ENCODE data around the gene SNTB2.
A peak's percentile ranks its signal among the peaks of the same experiment; 100 is the strongest.

The SNTB2 gene

GRCh38 chr16:69318911-69319289, 131.9 kb downstream of the SNTB2 start:
- DNase-seq (ENCODE audit: low spot score) = no peak

GRCh38 chr16:69319381-69319780, 132.4 kb downstream of the SNTB2 start:
- no peak for DNase-seq (ENCODE audit: low spot score)

GRCh38 chr16:69319826-69320739, 133.1 kb downstream of the SNTB2 start:
- DNase-seq (ENCODE audit: low spot score) = no peak

GRCh38 chr16:69320740-69321073, 133.7 kb downstream of the SNTB2 start:
- no peak for DNase-seq (ENCODE audit: low spot score)

- DNase-seq (ENCODE audit: low spot score) = no peak
Measured at GRCh38 chr16:69321080-69321479, 134.1 kb downstream of the SNTB2 start.

GRCh38 chr16:69322343-69322742, 135.4 kb downstream of the SNTB2 start:
- no peak for DNase-seq (ENCODE audit: low spot score)

GRCh38 chr16:69323415-69323814, 136.5 kb downstream of the SNTB2 start:
- no peak for DNase-seq (ENCODE audit: low spot score)

GRCh38 chr16:69324013-69324531, 137.1 kb downstream of the SNTB2 start:
- peak; percentile 69 for DNase-seq (ENCODE audit: low spot score)

- DNase-seq (ENCODE audit: low spot score) = no peak
Measured at GRCh38 chr16:69324585-69325253, 137.8 kb downstream of the SNTB2 start.

GRCh38 chr16:69325784-69326171, 138.8 kb downstream of the SNTB2 start:
- no peak for DNase-seq (ENCODE audit: low spot score)

GRCh38 chr16:69326172-69326873, 139.4 kb downstream of the SNTB2 start:
- no peak for DNase-seq (ENCODE audit: low spot score)

GRCh38 chr16:69327585-69328310, 140.8 kb downstream of the SNTB2 start:
- no peak for DNase-seq (ENCODE audit: low spot score)

- peak; percentile 42 for DNase-seq (ENCODE audit: low spot score)
Measured at GRCh38 chr16:69328854-69329316, 141.9 kb downstream of the SNTB2 start.

- DNase-seq (ENCODE audit: low spot score) = no peak
Measured at GRCh38 chr16:69329369-69330285, 142.7 kb downstream of the SNTB2 start.

GRCh38 chr16:69330286-69331109, 143.5 kb downstream of the SNTB2 start, which contains the start of gene PDF:
TSS of gene PDF (minus strand) at chr16:69330588. CDS start at chr16:69330570, 18 bp downstream.
- peak; percentile 96 for DNase-seq (ENCODE audit: low spot score)

GRCh38 chr16:69334696-69335095, 147.7 kb downstream of the SNTB2 start:
- DNase-seq (ENCODE audit: low spot score) = no peak

GRCh38 chr16:69338557-69339288, 151.8 kb downstream of the SNTB2 start:
- no peak for DNase-seq (ENCODE audit: low spot score)

GRCh38 chr16:69339289-69340094, 152.5 kb downstream of the SNTB2 start, which contains the start of the genes COG8 and NIP7:
TSS of gene COG8 (minus strand) at chr16:69339564. CDS start at chr16:69339552, 12 bp downstream.
TSS of gene NIP7 (plus strand) at chr16:69339772. CDS start at chr16:69339830, 58 bp downstream.
- DNase-seq (ENCODE audit: low spot score) = peak; percentile 98
